GM11168 (cell line): ENCODE data around the gene PTRHD1.
"Not testable (repeated sequence)": the region's sequence is repeated elsewhere in the genome, so short reads cannot be mapped to it uniquely, and the experiment has no call there.

Source experiments
- in situ Hi-C: fragments of 300-500 bp; cut with MboI; formaldehyde crosslinking; loops from one replicate; pipeline ENCODE4 v1.12.0; 2022; ENCODE audit warnings: low sequenced_read_pairs; ENCODE audit not compliant: unreplicated experiment

The PTRHD1 gene, protein sequence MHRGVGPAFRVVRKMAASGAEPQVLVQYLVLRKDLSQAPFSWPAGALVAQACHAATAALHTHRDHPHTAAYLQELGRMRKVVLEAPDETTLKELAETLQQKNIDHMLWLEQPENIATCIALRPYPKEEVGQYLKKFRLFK

DNA sequence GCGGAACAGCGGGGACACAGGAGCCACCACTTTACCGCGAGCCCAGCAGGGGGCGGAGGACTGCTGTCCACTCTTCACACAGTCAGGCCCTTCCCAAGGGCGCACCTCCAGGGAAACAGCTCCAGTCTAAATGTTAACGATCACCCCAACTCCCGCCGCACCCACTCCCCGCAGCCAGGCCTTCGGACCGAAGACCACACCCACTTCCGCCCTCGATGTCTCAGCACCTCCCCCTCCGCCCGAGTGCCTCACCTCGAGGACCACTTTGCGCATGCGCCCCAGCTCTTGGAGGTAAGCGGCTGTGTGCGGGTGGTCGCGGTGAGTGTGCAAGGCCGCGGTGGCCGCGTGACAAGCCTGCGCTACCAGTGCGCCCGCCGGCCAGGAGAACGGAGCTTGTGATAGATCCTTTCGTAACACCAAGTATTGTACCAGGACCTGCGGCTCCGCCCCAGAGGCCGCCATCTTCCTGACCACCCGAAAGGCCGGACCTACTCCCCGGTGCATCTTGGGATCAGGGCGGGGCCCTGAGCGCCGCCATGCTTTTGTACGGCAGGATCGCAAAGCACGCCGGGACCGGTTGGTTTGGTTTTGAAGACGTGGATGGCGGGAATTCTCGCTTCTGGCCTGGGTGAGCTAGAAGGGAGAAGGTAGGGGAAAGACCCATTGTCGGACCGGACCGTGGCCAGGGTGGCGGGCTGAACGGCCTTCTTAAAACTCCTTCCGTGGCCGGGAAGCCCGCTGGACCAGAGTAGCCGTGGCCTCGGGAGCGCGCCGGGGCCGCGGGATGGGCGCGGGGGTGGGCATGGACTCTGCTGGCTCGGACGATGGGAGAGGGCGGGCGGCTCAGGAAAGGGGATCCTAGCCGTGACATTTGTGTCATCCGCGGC, at the start of gene PTRHD1, which contains the start of gene CENPO:
Gene PTRHD1 (minus strand): TSS at position 518 of the 887 bp plus-strand sequence. CDS start 14 bp downstream, at position 504.
Gene CENPO (plus strand): TSS at position 552 of the 887 bp plus-strand sequence. CDS start 495 bp downstream, outside the sequence.
- in situ Hi-C loops = no loop called here

DNA sequence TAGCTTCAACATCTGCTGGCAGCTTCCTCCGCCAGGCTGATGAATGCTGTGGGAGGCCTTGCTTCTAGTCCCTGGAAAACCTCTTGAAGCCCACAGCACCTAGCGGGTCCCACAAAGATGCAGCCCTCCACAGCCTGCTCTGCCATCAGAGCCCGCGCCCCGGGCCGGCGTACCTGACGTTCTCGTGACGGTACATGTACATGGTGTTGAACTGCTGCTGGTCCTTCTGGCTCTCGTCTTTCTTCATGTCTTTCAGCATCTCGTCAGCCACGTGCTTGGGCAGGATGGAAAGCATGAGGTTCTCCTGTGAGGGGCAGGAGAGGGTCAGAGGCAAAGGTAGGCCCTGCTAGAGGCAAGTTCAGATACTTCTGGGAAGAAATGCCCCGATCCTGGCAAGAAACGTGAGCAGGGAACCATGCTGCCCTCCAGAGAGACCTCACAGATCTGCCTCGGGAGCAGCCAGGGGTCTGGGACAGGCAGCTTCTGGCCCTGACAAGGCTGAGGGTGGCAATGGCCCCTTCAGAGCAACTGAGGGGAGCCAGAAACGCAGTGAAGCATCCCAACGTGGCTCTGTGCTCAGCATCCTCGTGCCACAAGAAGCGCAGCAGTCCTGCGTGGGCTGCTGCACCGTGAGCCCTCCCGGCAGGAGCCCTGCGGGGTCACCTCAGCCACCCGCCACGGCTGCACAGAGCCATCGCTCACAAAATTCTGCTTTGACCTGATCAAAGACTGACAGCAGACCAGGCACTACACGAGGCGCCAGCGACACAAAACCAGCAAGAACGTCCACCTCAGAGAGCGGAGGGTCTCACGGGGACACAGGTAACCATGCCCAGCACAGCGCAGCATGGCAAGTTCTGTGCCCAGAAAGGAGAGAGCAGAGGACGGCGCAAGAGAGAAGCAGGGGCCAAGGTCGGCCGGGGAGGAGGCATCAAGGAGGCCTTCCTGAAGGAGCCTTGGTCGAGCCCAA, 49.2 kb upstream of the PTRHD1 start:
- in situ Hi-C loops = no loop called here

DNA sequence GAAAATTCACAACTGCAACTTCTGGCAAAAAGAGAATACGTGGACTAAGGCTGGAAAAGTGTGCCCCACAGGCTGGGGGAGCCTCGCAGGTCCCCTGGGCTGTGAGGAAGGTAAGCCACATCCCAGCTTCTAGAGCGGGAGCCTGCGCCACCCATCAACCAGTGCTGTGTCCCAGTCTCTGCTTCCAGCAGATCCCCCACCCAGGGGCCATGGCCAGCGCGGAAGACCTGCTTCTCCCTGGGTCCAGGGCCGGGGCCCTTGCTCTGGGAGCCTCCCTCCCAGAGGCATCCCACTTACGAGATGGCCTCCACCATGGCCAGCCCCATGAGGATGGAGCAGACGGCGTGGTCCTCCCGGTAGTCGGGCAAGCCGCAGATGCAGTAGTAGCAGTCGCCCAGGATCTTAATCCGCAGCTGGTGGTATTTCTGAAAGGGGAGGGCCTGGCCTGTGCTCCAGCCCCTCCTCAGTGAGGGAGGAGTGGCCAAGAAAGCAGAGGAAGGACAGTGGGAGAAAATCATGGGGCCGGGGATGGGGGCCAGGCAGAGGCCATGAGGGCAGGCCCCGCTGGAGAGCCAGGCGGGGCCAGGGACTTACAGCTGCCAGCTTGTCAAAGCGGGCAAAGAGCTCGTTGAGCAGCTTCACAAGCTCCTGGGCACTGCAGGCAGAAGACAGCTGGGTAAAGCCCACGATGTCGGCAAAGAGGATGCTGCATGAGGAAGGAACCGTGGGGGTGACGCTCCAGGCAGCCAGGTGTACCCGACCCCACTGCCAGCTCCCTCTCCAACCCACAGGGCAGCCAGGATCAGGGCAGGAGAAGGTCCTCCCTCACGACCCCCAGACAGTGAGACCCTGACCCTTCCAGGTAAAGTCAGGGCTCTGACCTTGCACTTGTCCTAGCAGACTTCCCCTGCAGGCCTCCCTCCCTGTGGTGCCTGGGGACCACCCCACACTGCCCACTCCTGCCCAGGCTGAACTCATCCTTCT, 48.1 kb upstream of the PTRHD1 start:
- in situ Hi-C loops = no loop called here

DNA sequence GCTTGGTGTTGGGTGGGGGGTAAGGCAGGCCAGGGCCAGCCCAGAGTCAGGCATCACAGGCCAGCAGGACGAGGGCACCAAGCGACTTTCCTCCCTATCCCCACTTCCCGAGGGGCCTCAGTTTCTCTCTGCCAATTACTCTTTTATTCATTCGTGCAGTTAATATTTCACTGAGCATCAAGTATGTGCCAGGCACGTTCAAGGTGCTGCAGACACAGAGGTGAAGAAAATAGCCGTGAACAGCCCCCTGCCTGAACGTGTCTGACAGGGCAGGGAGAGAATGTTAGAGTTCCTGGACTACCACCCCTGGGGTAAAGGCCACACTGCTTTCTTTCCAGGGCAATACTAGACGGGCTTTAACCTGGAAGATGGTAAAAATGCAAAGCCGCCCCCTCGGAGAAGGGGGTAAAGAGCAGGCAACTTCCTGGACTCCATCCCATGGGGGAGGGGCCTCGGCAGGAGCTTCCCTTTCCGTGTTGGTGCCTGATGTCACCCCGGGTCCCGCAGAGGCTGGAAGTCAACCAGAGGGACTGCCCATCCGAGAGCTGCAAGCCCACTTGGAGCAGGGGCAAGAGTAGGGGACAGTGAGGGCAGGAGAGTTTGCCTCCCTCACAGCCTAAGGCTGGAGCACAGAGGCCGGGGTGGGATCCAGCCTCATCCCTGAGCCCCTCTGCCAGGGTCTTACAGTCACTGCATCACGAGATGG, 47.1 kb upstream of the PTRHD1 start:
- in situ Hi-C loops = no loop called here

DNA sequence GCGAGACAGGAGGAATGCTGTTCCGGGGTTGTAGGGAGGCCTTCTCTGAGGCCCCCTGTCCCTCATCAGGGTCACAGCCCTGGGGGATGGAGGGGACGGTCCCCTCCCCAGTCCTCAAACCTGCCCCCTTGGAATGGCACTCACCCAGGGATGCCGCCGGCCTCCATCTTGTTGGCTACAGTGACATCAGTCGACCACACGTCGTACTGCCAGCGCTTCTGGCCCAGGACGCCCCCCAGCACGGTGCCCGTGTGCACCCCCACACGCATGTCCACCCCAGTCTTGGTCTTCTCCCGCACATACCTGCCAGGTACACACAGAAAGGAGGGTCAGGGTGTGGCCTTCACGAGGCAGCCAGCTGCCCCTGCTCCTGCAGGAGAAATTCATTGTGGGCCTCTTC, 46.5 kb upstream of the PTRHD1 start:
- in situ Hi-C loops = no loop called here

DNA sequence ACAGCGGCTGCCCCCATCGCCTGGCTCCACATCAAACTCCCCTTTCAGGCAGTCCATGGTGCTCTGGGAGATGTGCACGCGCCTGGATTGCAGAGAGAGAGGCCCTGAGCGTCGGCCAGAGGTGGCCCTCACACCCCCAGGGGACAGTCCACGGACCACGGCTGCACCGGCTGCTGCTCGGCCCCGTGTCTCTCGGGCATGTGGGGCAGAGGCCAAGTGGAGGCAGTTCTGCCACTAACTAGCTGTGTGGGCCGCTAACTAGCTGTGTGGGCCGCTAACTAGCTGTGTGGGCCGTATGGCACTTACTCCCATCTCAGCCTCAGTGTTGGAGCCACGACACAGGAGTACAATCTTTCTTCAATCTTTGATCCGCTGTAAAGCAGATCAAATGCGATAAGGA, 45.4 kb upstream of the PTRHD1 start:
- in situ Hi-C loops = no loop called here

DNA sequence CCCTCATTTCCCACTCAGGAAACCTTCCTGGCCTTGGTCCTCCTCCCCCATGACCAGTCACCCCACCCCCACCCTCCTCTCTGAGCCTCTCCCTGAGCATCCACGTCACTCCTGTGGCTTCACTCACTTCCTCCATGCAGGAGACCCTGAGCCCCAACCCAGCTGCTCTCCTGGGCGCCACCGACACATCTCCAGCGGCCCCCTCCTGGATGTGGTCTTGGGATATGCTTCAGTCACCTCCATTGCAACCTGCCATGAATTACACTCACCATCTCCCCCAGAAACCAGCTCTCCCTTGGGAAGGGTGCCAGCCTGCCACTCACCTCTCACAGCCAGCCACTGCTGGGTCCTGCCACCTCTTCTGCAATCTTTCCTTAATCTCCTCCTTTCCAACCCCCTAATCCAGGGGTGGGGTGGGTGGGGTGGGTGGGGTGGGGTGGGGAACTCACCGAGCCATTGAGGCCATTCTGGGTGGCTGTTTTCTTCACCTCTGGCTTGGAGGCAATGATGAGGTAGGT, 44.9 kb upstream of the PTRHD1 start:
- in situ Hi-C loops = no loop called here

DNA sequence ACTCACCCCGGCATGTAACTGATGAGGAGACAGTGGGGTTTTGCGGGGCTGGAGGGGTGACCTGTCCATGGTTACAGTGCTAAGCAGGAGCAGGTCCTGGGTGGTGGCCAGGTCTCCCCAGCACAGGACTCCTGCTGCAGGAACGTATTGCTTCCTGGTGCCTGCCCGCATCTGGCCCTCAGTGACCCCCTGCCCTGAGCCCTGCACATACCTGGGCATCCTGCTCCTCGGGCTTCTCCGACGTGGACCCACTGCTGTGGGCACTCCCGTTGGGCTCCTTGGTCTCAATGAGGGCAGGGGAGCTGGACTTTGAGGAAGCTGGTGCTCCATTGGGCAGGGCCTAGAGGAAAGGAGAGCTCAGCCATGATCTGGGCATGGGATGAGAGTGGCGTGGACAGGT, 43.5 kb upstream of the PTRHD1 start:
- in situ Hi-C loops = no loop called here

DNA sequence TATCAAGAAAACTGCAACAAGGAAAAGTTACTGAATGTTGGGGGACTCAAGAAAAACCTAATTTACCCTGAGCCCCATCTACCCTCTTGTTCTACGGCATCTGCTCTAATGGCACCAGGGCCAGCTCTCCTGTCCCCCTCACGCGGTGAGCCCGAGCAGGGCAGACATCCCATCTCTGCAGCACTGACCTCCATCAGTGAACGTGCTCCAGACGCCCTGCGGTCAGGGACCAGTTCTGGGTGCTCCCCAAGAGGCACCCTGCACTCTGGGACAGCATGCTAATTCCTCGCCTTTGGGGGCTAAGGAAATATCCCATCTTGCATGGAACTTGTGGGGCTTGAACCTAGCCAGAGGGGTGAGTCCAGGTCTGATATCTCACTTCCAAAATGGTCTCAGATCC, 43.0 kb upstream of the PTRHD1 start:
- in situ Hi-C loops = no loop called here

DNA sequence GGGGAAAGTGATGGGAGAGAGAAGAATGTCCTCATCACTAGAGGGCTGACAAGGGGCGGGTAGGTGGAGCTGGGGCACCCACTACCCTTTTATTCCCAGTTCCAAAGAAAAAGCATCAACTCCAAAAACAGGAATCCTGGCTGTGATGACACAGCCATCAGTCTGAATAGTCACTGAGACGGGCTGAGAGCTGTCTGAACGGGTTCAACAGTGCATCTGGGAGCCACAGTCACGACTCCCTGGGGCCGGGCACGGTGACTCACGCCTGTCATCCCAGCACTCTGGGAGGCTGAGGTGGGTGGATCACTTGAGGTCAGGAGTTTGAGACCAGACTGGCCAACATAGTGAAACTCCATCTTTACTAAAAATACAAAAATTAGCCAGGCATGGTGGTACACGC, 42.2 kb upstream of the PTRHD1 start:
- in situ Hi-C loops = not testable (repeated sequence)

DNA sequence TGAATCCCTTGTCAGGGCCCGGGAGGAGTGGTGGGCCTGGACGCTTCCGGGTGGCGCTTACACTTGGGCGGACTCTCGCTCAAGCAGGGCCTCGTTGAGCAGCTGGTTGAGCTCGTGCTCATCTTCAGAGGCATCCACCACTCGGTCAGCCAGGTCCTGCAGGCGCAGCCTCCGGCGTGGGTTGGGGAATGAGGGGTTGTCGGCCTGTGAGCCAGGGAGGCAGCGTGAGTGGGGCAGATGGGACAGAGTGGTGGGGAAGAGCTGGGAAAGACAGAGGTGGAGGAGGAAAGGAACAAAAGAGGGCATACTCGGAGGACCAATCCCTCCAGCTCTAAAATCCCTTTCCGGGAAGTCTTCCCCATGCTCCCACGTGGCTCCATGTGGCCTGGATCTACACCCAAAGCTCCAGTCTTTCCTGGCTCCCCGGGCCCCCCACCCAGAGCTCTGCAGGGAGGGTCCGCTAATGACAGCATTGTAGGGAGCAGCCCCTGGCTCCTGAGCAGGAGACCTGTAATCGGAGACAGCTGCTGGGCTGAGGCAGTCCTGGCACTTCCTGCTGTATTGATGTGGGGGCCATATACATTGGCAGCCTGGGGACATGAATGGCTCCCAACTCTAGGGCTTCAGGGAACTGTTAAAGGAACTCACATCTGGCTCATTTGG, 41.7 kb upstream of the PTRHD1 start:
- in situ Hi-C loops = no loop called here

DNA sequence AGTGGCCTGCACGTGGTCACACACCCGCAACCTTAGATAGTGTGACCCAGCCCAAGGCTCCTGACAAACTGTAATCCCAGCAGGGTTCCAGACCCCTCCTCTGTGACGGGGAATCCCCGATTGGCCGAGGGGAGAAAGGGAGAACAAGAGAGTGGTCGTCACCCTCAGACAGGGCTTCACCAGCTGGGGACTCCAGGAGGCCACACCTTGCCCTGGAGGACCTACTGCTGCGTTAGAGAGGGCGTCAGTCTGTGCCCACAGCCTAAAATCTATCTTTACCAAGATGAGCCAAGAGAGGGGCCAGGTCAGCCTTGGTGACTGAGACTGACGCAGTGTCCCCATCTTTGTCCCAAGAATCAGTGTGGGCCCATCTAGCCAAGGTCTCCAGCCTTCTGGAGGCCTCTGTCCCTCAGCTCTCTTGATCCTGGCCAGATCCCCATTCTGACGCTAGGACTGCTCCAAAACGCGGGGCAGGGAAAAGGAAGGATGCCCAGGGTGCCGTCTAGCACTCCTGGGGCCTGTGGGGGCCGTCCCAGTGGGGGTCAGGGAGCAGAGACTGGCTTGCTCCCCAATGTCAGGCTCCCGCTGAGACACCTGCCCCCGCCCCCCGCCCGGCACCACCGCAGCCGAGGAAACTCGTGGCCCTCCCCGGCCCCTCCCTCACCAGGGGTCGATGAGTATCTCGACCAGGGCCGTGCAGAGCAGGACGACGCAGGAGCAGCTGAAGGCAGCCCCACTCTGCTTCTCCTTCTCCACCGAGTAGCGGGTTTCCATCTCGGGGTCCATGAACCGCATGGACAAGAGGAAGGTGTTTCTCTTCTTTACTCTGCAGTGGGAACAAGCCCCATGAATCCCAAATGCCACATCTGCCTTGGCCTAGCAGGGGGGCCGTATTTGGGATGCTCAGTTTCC, 40.9 kb upstream of the PTRHD1 start:
- in situ Hi-C loops = no loop called here

DNA sequence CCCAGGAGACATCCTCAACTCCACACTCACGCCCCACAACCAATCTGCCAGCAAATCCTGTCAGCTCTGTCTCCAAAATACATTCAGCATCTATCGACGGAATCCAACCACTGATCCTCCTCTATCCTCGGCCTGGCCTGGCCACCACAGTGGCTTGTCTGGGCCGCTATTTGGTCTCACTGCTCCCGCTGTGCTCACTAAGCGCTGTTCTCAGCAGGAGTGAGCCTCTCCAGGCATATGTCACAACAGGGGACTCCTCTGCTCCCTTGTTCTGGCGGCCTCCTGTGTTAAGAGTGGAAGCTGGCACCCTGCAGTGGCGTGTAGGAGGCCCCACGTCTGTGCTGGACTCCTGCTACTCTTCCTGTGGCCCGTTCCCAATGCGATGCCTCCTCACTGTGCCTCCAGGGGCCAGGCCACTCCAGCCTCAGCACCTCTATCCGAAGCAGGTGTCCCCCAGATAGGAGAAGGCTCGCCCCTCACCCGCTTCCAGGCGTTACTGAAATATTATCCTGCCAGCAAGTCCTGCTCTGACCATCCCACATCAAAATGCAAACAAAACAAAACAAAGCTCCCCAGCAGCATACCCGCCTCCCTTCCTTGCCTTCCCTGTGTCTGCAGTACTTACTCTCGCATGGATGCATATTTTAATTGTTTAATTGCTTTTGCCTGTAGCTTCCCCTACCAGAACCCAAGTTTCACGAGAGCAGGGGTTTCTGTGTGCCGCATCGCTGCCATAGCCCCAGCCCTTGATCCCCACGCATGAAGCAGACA, 39.9 kb upstream of the PTRHD1 start:
- in situ Hi-C loops = no loop called here

DNA sequence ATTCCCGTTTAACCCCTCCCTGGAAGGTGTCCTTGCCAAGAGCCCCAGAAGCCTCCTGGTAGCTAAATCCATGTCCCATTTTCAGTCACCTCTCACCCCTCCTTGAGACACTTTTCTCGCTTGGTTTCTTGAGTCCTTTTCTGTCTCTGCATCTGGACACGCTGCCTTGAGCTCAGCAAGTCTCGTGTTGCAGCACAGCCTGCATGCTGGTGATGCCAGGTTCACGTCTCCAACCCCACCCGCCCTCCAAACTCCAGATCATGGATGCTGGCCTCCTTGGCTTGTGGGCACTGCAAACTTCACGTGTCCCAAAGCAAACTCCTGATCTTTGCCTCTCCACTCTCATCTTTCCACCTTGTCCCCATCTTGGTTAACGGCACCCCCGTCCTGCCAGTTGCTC, 39.3 kb upstream of the PTRHD1 start:
- in situ Hi-C loops = no loop called here

DNA sequence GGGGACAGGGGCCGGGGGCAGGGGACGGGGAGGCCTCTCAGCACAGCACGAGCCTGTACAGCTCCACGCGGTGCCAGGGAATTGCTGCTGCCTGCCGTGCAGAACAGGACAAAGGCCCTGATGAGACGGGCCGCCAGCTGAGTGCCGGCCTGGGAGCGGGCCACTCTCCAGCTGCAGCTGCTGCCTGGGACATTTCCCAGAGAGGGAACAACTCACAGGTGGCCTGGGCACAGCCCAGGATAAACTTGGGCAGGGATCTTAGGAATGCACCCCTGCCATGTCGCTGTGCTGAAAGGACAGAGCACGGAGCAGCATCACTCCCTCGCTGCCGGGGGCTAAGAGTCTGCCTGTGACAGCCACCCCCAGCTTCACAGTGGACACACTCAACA, 38.9 kb upstream of the PTRHD1 start:
- in situ Hi-C loops = no loop called here
